Coronary artery (tissue), 2 donors: ENCODE measurements around the gene IRAK3.
A peak's percentile ranks its signal among the peaks of the same experiment; 100 is the strongest.
"Not testable (repeated sequence)": the region's sequence is repeated elsewhere in the genome, so short reads cannot be mapped to it uniquely, and the experiment has no call there.

Experiments
- DNase-seq: peaks from one replicate; pipeline ENCODE4 v3.0.0-alpha.2; 2017; ENCODE audit warnings: low spot score
- H3K27ac ChIP-seq, 2 donors: fragments of 200-600 bp; sonication (generic); one replicate each; pipeline ENCODE4 v1.5.1; 2016 to 2019
- H3K4me3 ChIP-seq: fragments of 200-600 bp; sonication (generic); 2 replicates; pipeline ENCODE4 v1.5.1; 2016; ENCODE audit warnings: mild to moderate bottlenecking, moderate library complexity
- TF ChIP-seq, protein P1 (sequence below): fragments of 200-600 bp; sonication (generic); IDR thresholded peaks from one replicate; pipeline ENCODE4 v1.5.1; 2019; ENCODE audit warnings: antibody characterized with exemption

Gene IRAK3

GRCh38 chr12:66217342-66217917, 28.4 kb downstream of the IRAK3 start:
- no peak overlapping the region for H3K4me3 ChIP-seq
- H3K27ac ChIP-seq, result no peak overlapping the region
- no peak for DNase-seq
- TF ChIP-seq, protein P1, sequence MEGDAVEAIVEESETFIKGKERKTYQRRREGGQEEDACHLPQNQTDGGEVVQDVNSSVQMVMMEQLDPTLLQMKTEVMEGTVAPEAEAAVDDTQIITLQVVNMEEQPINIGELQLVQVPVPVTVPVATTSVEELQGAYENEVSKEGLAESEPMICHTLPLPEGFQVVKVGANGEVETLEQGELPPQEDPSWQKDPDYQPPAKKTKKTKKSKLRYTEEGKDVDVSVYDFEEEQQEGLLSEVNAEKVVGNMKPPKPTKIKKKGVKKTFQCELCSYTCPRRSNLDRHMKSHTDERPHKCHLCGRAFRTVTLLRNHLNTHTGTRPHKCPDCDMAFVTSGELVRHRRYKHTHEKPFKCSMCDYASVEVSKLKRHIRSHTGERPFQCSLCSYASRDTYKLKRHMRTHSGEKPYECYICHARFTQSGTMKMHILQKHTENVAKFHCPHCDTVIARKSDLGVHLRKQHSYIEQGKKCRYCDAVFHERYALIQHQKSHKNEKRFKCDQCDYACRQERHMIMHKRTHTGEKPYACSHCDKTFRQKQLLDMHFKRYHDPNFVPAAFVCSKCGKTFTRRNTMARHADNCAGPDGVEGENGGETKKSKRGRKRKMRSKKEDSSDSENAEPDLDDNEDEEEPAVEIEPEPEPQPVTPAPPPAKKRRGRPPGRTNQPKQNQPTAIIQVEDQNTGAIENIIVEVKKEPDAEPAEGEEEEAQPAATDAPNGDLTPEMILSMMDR, result no peak

DNA sequence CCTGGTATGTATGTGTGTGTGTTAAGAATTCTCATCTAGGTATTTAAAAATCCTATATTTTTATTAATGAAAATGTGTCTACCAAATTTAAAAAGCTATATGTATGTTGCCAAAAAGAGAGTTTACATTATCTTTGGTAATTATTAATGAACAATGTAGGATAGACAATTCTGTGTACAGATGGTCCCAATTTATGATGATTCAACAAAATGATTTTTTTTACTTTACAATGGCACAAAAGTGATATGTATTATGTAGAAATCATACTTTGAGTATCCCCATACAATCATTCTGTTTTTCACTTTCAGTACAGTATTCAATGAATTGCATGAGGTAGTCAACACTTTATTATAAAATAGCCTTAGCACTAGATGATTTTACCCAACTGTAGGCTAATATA, 39.4 kb downstream of the IRAK3 start:
- no peak overlapping the region for H3K4me3 ChIP-seq
- H3K27ac ChIP-seq, result no peak overlapping the region
- TF ChIP-seq, protein P1, result no peak
- no peak for DNase-seq

GRCh38 chr12:66232263-66232662, 43.2 kb downstream of the IRAK3 start:
- no peak for DNase-seq
- no peak overlapping the region for H3K27ac ChIP-seq
- TF ChIP-seq, protein P1, result no peak
- no peak overlapping the region for H3K4me3 ChIP-seq

GRCh38 chr12:66234037-66234693, 45.2 kb downstream of the IRAK3 start:
- DNase-seq, H3K4me3 ChIP-seq: not testable (repeated sequence)
- H3K27ac ChIP-seq, result peak overlapping the region in 1 of 2 donors; percentile 20

- not testable (repeated sequence) for DNase-seq
- Histone ChIP-seq H3K4me3 (peak overlapping the region; percentile 72), H3K27ac (peak overlapping the region; percentile 42 to 76)
Observed at GRCh38 chr12:66234773-66235625, 46.0 kb downstream of the IRAK3 start.

DNA sequence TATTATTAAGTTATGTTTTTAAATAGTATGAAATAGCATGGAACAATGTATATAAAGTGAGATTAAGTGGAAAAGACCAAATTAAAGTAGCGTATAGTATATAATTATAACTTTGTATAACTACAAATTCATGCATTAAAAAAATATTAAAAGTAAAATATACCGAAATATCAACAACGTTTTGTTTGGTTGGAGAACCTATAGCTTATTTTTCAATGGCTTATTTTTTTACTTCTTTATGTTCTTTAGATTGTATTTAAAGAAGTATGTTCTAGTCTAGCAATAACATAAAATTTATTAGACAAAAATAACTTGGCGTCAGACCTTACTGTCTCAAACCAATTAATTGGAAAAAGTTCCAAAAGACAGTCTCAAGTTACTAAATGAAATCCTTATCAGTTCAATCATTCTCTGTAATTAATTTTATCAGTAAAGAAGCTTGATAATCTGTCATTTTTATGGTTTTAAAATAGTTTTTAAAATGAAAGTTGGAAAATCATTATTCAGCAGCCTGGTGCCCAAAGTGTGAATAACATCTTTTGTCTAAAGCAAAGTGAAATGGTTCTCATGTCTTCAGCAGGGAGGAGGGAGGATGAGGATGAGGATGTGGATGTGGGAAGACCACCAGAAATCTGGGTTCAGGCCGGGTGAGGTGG, 46.7 kb downstream of the IRAK3 start:
- Histone ChIP-seq H3K4me3 (peak overlapping the region; percentile 72), H3K27ac (peak overlapping the region; percentile 42 to 76)
- no peak for DNase-seq
- TF ChIP-seq, protein P1, result no peak

- peak overlapping the region; percentile 72 for H3K4me3 ChIP-seq
- not testable (repeated sequence) for H3K27ac ChIP-seq, DNase-seq
Observed at GRCh38 chr12:66236282-66236675, 47.3 kb downstream of the IRAK3 start.

GRCh38 chr12:66236969-66237368, 48.0 kb downstream of the IRAK3 start:
- no peak overlapping the region for H3K4me3 ChIP-seq
- DNase-seq, result no peak
- TF ChIP-seq, protein P1, result no peak
- no peak overlapping the region for H3K27ac ChIP-seq
